ENCODE data around the gene GNPAT. TPM values are rescaled to one million over a fixed set of nuclear protein-coding genes. Genes with fewer than 3 reads are reported as not detected.

Gene GNPAT
- total and polyA plus RNA-seq, 2 of the 8 experiments (the other 6 are each of a cell fraction or from before 2014, with no cell fraction given): 22.9 to 47.4 TPM

GRCh38 chr1:231312432-231312788, 71.4 kb downstream of the GNPAT start:
- 87% methylated on average over 5 of the region's 5 CpGs; no CpG with 5 or more reads in 1 of the 2 experiments for WGBS, 2 experiments (ENCODE audit: extremely low coverage in 1 of 2, insufficient coverage in 1 of 2, insufficient read length in 1 of 2, insufficient replicate concordance in 2 of 2, low coverage in 1 of 2, low lambda C conversion rate in 2 of 2, missing lambda C conversion rate in 1 of 2)

More at GRCh38 chr1:231312432-231312788, 71.4 kb downstream of the GNPAT start:
- no peak overlapping the region for H2AK5ac ChIP-seq (ENCODE audit: low read depth, low read length)
- CTCF ChIA-PET (ENCODE audit: partially characterized antibody): interaction anchor here (0.9 to 1.6 kb wide), 3 partner anchors 26 to 289 kb away, joined by 3 to 5 read pairs (median 4); partner anchors contain the start of genes EXOC8 and SPRTN
- no peak overlapping the region for H3K56ac ChIP-seq (replicated peaks; ENCODE audit: insufficient read length, low read depth, low read length)
- DNase-seq (ENCODE audit: low read depth in 1 of 2, low spot score in 2 of 2) (no peak), FAIRE-seq (no peak)
- no peak overlapping the region for H3K18ac ChIP-seq (ENCODE audit: extremely low read depth, low read length)
- H2BK15ac ChIP-seq (ENCODE audit: low read length): no peak overlapping the region
- peaks cover 0 to 3% of the 10 kb centered on the region in 2 experiments; a peak in 1 of 4 replicates for H3K9me3 ChIP-seq (ENCODE audit: insufficient read depth in 2 of 2, low read depth in 1 of 2, low read length in 1 of 2)
- H3K36me3 ChIP-seq (ENCODE audit: control insufficient read depth in 2 of 4, insufficient read depth in 4 of 4, low read length in 3 of 4): no peaks in the 10 kb centered on the region
- H3K4me1 ChIP-seq (replicated peaks in 1 of 4; ENCODE audit: control insufficient read depth in 3 of 4, insufficient read depth in 4 of 4, low read length in 3 of 4): no peaks in the 10 kb centered on the region
- no peak overlapping the region for H3K4ac ChIP-seq (replicated peaks; ENCODE audit: insufficient read length, low read depth, low read length)
- H2BK12ac ChIP-seq (ENCODE audit: low read depth, low read length): no peak overlapping the region
- no peak overlapping the region for H3K9ac ChIP-seq (replicated peaks in 1 of 4; ENCODE audit: extremely low read depth in 1 of 4, low read depth in 3 of 4, low read length in 3 of 4)
- H4K8ac ChIP-seq (ENCODE audit: extremely low read depth, insufficient read depth, low read length): no peak overlapping the region
- H3K14ac ChIP-seq (ENCODE audit: insufficient read length): no peak overlapping the region
- no peak overlapping the region for H2BK20ac ChIP-seq (ENCODE audit: low read length)
- H2AFZ ChIP-seq (ENCODE audit: low read length): no peak overlapping the region
- no peak overlapping the region for H3K4me3 ChIP-seq (ENCODE audit: extremely low read depth in 1 of 4, insufficient read depth in 2 of 4, low read depth in 3 of 4, low read length in 4 of 4)
- no peak overlapping the region for H2BK5ac ChIP-seq (ENCODE audit: low read depth, low read length)
- no peak for TF ChIP-seq KDM5A (IDR thresholded peaks at IDR 0.05; ENCODE audit: low read length)
- no peak for TF ChIP-seq SAP30 (IDR thresholded peaks at IDR 0.05; ENCODE audit: insufficient read depth, insufficient replicate concordance, low read length)
- no peak for TF ChIP-seq CBX8 (IDR thresholded peaks at IDR 0.05; ENCODE audit: borderline replicate concordance, low read depth, low read length)
- no peak for TF ChIP-seq SRF (IDR thresholded peaks at IDR 0.05; ENCODE audit: low read depth, low read length)
- no peak for TF ChIP-seq TAF1 (IDR thresholded peaks at IDR 0.05; ENCODE audit: low read depth, low read length)
- no peak for TF ChIP-seq CBX5 (IDR thresholded peaks at IDR 0.05; ENCODE audit: low read depth, low read length)
- H3K79me2 ChIP-seq (ENCODE audit: control insufficient read depth in 1 of 2, insufficient read depth in 2 of 2, low read length in 2 of 2): no peaks in the 10 kb centered on the region
- H2BK120ac ChIP-seq (replicated peaks; ENCODE audit: low read depth, low read length): no peak overlapping the region
- no peak overlapping the region for H3K27ac ChIP-seq (ENCODE audit: low read depth, low read length)
- no peak overlapping the region for H3K4me2 ChIP-seq (ENCODE audit: insufficient read depth in 1 of 2, low read depth in 2 of 2, low read length in 2 of 2)
- no peaks in the 10 kb centered on the region for H3K23me2 ChIP-seq (ENCODE audit: low read depth, low read length)
- H3K27me3 ChIP-seq (replicated peaks in 1 of 4; ENCODE audit: control insufficient read depth in 3 of 4, extremely low read depth in 1 of 4, insufficient read depth in 3 of 4, low read length in 3 of 4): no peaks in the 10 kb centered on the region
- no peaks in the 10 kb centered on the region; the same call in 1 of the 2 replicates for H3K79me1 ChIP-seq (ENCODE audit: low read depth, low read length)
- H4K91ac ChIP-seq (replicated peaks; ENCODE audit: insufficient read length, low read length): no peak overlapping the region
- POLR2A ChIA-PET (ENCODE audit: partially characterized antibody): no interaction called here
- H3K23ac ChIP-seq (ENCODE audit: insufficient read length): no peak overlapping the region
- H4K20me1 ChIP-seq (replicated peaks in 1 of 2; ENCODE audit: control insufficient read depth in 1 of 2, insufficient read depth in 2 of 2, low read length in 2 of 2): no peaks in the 10 kb centered on the region
- no peak overlapping the region for H4K5ac ChIP-seq (ENCODE audit: insufficient read length, low read depth, low read length)
